Natural killer cell (primary cell): ENCODE results near the gene SF3B5. TPM values are rescaled to one million over a fixed set of nuclear protein-coding genes. Genes with fewer than 3 reads are reported as not detected.

ENCODE experiments used
- ATAC-seq, 3 donors: fragments of 150-1000 bp in 2 of 3; fragments of 200-7000 bp in 1 of 3; cut with Tn5 transposase; 1 replicate in 1 of 3; 2 replicates in 2 of 3; pipeline ENCODE4 v1.10.0; 2021; ENCODE audit warnings: mild to moderate bottlenecking in 2 of 3, moderate library complexity in 2 of 3
- DNase-seq, 2 donors: peaks; one replicate each; pipeline versions ENCODE4 v3.0.0 to v3.0.0-alpha.2; 2013 to 2021; ENCODE audit warnings: mixed read lengths in 1 of 2
- H3K27ac ChIP-seq: one replicate; pipeline ENCODE4 v1.5.1; 2013; ENCODE audit warnings: mild to moderate bottlenecking, low read length
- H3K27me3 ChIP-seq: one replicate; pipeline ENCODE4 v1.6.1; 2013; ENCODE audit warnings: low read length; ENCODE audit not compliant: control insufficient read depth, insufficient read depth
- H3K36me3 ChIP-seq: one replicate; pipeline ENCODE4 v1.6.1; 2013; ENCODE audit warnings: low read length; ENCODE audit not compliant: control insufficient read depth, insufficient read depth
- H3K4me1 ChIP-seq: one replicate; pipeline ENCODE4 v1.6.1; 2013; ENCODE audit warnings: low read length; ENCODE audit not compliant: control insufficient read depth, insufficient read depth
- H3K4me3 ChIP-seq: one replicate; pipeline ENCODE4 v1.5.1; 2013; ENCODE audit warnings: low read length
- H3K9me3 ChIP-seq: one replicate; pipeline ENCODE4 v1.6.1; 2013; ENCODE audit warnings: low read length; ENCODE audit not compliant: control insufficient read depth, insufficient read depth
- H3K27ac Mint-ChIP-seq, 2 donors: one replicate each; pipeline ENCODE4 v1.8.0; 2022; ENCODE audit warnings: mild to moderate bottlenecking in 2 of 2, mixed read lengths in 2 of 2, moderate library complexity in 1 of 2
- H3K27me3 Mint-ChIP-seq, 2 donors: one replicate each; pipeline ENCODE4 v1.8.0; 2022; ENCODE audit warnings: low read depth in 2 of 2, mixed read lengths in 2 of 2
- H3K36me3 Mint-ChIP-seq: one replicate; pipeline ENCODE4 v1.8.0; 2022; ENCODE audit warnings: mixed read lengths
- H3K4me1 Mint-ChIP-seq, 2 donors: one replicate each; pipeline ENCODE4 v1.8.0; 2022; ENCODE audit warnings: mixed read lengths in 2 of 2
- H3K4me3 Mint-ChIP-seq: one replicate; pipeline ENCODE4 v1.8.0; 2022; ENCODE audit warnings: mild to moderate bottlenecking, moderate library complexity, mixed read lengths
- H3K9me3 Mint-ChIP-seq, 2 donors: one replicate each; pipeline ENCODE4 v1.8.0; 2022; ENCODE audit warnings: mixed read lengths in 2 of 2
- CTCF ChIP-seq: fragments of 200-600 bp; IDR thresholded peaks from one replicate; pipeline ENCODE4 v1.8.0; 2022; ENCODE audit warnings: antibody characterized with exemption
- WGBS: methylation state at CpG from one replicate; pipeline ENCODE4 v1.1.7; 2013; ENCODE audit warnings: missing lambda C conversion rate; ENCODE audit not compliant: insufficient coverage; 5-methylcytosine and 5-hydroxymethylcytosine counted together
- intact Hi-C: fragments of 100-400 bp; cut with micrococcal nuclease; formaldehyde crosslinking; loops from one replicate; pipeline ENCODE4 v1.14.2; 2022
- total RNA-seq, 4 donors: library from RNA; stranded (reverse); fragments of 120-200 nt in 1 of 4; gene quantifications; one replicate each; pipeline versions ENCODE4 v1.2.3 to v1.2.4, GENCODE V29; 2013 to 2022

The SF3B5 gene
- total RNA-seq, 3 donors from 2014 or later (not counting 1 experiment from before 2014, with no cell fraction given), result 122 to 145 (median 122) TPM

- Histone ChIP-seq H3K27ac (no peak overlapping the region), H3K4me3 (no peak overlapping the region), H3K9me3 (no peaks in the 10 kb centered on the region), H3K27me3 (no peaks in the 10 kb centered on the region), H3K4me1 (no peaks in the 10 kb centered on the region), H3K36me3 (no peaks in the 10 kb centered on the region)
- Mint-ChIP-seq H3K9me3 (no peaks in the 10 kb centered on the region), H3K4me1 (no peaks in the 10 kb centered on the region), H3K4me3 (no peak overlapping the region), H3K36me3 (no peaks in the 10 kb centered on the region), H3K27ac (no peak overlapping the region), H3K27me3 (peaks cover 0 to 8% of the 10 kb centered on the region in 2 donors)
- no peak for TF ChIP-seq CTCF
- WGBS, result 90% methylated on average over 6 of the region's 6 CpGs
- DNase-seq (no peak), ATAC-seq (no peak)
- intact Hi-C loops, result no loop called here
These were observed 18.0 kb upstream of the SF3B5 start for GRCh38 chr6:144113366-144113765.

- no peaks in the 10 kb centered on the region for H3K27me3 ChIP-seq
- TF ChIP-seq CTCF, result no peak
- Mint-ChIP-seq H3K4me3 (no peak overlapping the region), H3K4me1 (peaks cover under 1% of the 10 kb centered on the region in 2 donors), H3K27ac (no peak overlapping the region), H3K27me3 (no peaks in the 10 kb centered on the region), H3K9me3 (no peaks in the 10 kb centered on the region), H3K36me3 (no peaks in the 10 kb centered on the region)
- H3K36me3 ChIP-seq, result no peaks in the 10 kb centered on the region
- DNase-seq (no peak), ATAC-seq (no peak)
- H3K4me3 ChIP-seq, result no peak overlapping the region
- H3K4me1 ChIP-seq, result no peaks in the 10 kb centered on the region
- intact Hi-C loops, result no loop called here
- 84% methylated on average over 5 of the region's 5 CpGs for WGBS
- no peaks in the 10 kb centered on the region for H3K9me3 ChIP-seq
- H3K27ac ChIP-seq, result no peak overlapping the region
These were observed 14.8 kb upstream of the SF3B5 start for GRCh38 chr6:144110210-144110609.

GRCh38 chr6:144106206-144106605, 10.8 kb upstream of the SF3B5 start:
- DNase-seq (no peak), ATAC-seq (no peak)
- no peak overlapping the region for H3K27ac Mint-ChIP-seq
- H3K36me3 Mint-ChIP-seq, result no peaks in the 10 kb centered on the region
- Histone ChIP-seq H3K27ac (no peak overlapping the region), H3K4me1 (no peaks in the 10 kb centered on the region), H3K9me3 (no peaks in the 10 kb centered on the region), H3K4me3 (no peak overlapping the region), H3K36me3 (no peaks in the 10 kb centered on the region), H3K27me3 (no peaks in the 10 kb centered on the region)
- intact Hi-C loops, result loop anchor here (10.0 kb wide), 1 partner anchor 179 kb away; the partner anchor contains the start of gene UTRN
- 93% methylated on average over 1 of the region's 1 CpG for WGBS
- TF ChIP-seq CTCF, result no peak
- no peaks in the 10 kb centered on the region for H3K9me3 Mint-ChIP-seq
- no peak overlapping the region for H3K4me3 Mint-ChIP-seq
- no peaks in the 10 kb centered on the region for H3K27me3 Mint-ChIP-seq
- peaks cover 5% of the 10 kb centered on the region in 2 donors for H3K4me1 Mint-ChIP-seq

GRCh38 chr6:144104898-144105487, 9.6 kb upstream of the SF3B5 start:
- Histone ChIP-seq H3K27ac (no peak overlapping the region), H3K36me3 (no peaks in the 10 kb centered on the region), H3K4me3 (no peak overlapping the region), H3K9me3 (no peaks in the 10 kb centered on the region), H3K27me3 (no peaks in the 10 kb centered on the region), H3K4me1 (no peaks in the 10 kb centered on the region)
- intact Hi-C loops, result loop anchor here (1.0 to 10.0 kb wide), 4 partner anchors 46 to 377 kb away; partner anchors contain the start of genes STX11 and UTRN
- DNase-seq (peak in 1 of 2 donors; percentile 85), ATAC-seq (peak; percentile 79 to 88 (median 87))
- Mint-ChIP-seq H3K4me1 (peaks cover 5% of the 10 kb centered on the region in 2 donors), H3K9me3 (no peaks in the 10 kb centered on the region), H3K36me3 (no peaks in the 10 kb centered on the region), H3K27ac (peak overlapping the region in 1 of 2 donors; percentile 32), H3K4me3 (no peak overlapping the region), H3K27me3 (no peaks in the 10 kb centered on the region)
- 0% methylated on average over 2 of the region's 2 CpGs for WGBS
- peak; percentile 94 for TF ChIP-seq CTCF
